HepG2 (cell line): ENCODE data around the gene HTRA2.

Source experiments
- CTCF ChIP-seq: sonication (generic); formaldehyde crosslinking; IDR thresholded peaks from 2 replicates; pipeline ENCODE4 v1.5.0; 2020; ENCODE audit warnings: mild to moderate bottlenecking, missing genetic modification reagents, moderate library complexity
- JUNB ChIP-seq: sonication (generic); formaldehyde crosslinking; IDR thresholded peaks from 2 replicates; pipeline ENCODE4 v1.8.0; 2022; ENCODE audit warnings: missing genetic modification reagents, mild to moderate bottlenecking, borderline replicate concordance
- KLF9 ChIP-seq: IDR thresholded peaks from 2 replicates; pipeline ENCODE4 v1.6.1; 2016; ENCODE audit warnings: low read depth
- MLLT10 ChIP-seq: sonication (generic); formaldehyde crosslinking; IDR thresholded peaks from 2 replicates; pipeline ENCODE4 v1.4.0; 2020; ENCODE audit warnings: missing genetic modification reagents
- TAF1 ChIP-seq: sonication (generic); formaldehyde crosslinking; IDR thresholded peaks from 2 replicates; pipeline ENCODE4 v1.4.0; 2020; ENCODE audit warnings: missing genetic modification reagents
- ZNF552 ChIP-seq: sonication (generic); formaldehyde crosslinking; IDR thresholded peaks from 2 replicates; pipeline ENCODE4 v1.9.0; 2022; ENCODE audit warnings: missing genetic modification reagents, mild to moderate bottlenecking, borderline replicate concordance

DNA sequence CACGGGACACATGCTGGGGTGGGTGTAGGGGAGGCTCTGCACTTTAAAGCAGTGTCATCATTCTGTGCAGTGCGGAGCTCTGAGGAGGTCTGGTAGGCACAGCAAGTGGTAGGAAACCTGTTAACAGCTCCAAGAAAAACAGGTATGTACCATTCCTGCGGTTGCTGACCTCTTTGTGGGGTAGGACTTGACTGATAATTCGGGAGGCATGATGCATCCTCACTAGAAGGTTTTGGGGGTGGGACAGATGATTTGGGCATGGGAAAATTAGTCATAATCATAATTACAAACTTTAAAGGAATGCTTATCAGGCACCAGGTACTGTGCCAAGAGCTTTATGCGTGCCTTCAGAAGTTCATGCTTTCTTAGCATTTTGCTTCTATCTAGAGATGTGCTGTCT lies 34.5 kb downstream of the HTRA2 start:
- TF ChIP-seq CTCF (CRISPR knock-in tag) (no peak), TAF1 (no peak), JUNB (no peak), MLLT10 (CRISPR knock-in tag) (no peak), ZNF552 (CRISPR knock-in tag) (no peak), KLF9 (CRISPR knock-in tag) (no peak)
